COLO829 (cell line): ENCODE results near the gene ADAMTS2.
"Not testable (repeated sequence)": the region's sequence is repeated elsewhere in the genome, so short reads cannot be mapped to it uniquely, and the experiment has no call there.

Experiments used
- DNase-seq: peaks from one replicate; pipeline ENCODE4 v3.0.0; 2012; ENCODE audit warnings: low spot score

ADAMTS2 gene

DNA sequence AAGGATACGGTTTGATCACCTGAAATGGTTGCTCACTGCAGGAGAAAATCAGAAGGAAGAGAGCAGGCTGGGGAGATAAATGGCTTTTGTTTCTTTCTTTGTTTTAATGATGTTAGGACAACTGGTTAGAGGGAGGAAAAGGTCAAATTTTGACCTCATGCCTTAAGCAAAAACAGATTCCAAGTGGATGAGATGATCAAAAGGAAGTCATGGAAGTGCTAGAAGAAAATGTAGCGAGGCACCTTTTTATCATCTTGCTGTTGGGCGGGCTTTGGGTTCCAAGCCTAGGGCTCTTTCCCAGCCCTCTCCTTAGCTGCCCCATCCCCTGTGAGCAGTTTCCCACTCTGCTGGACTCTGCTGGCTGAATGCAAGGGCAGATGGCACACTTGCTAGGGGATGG, 127.9 kb downstream of the ADAMTS2 start:
- no peak for DNase-seq

DNA sequence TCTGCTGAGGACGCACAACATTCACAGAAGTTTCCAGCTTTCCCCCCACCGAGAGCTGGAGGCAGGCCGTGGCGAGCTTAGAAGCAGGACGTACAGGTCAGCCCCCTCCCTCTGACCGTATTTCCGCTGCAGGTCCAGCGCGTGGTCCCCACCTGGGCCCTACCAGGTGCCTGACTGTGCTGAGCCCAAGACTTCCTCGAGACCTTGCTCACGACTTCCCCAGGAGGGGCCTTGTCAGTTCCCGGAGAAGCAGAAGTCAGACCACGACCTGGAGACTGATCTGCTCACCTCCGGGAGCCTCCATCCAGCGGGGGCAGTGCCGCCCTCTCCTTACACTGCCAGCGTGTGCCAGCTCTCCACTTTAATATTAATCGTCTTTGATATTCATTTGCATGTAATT, 128.9 kb downstream of the ADAMTS2 start:
- DNase-seq = not testable (repeated sequence)

GRCh38 chr5:179215576-179215975, 129.7 kb downstream of the ADAMTS2 start:
- DNase-seq = no peak

- no peak for DNase-seq
Measured at GRCh38 chr5:179214678-179215077, 130.6 kb downstream of the ADAMTS2 start.

- DNase-seq = no peak
Measured at GRCh38 chr5:179212870-179213269, 132.4 kb downstream of the ADAMTS2 start.

GRCh38 chr5:179211631-179212030, 133.6 kb downstream of the ADAMTS2 start:
- DNase-seq = no peak

GRCh38 chr5:179211068-179211467, 134.2 kb downstream of the ADAMTS2 start:
- DNase-seq = no peak

- DNase-seq = no peak
Measured at GRCh38 chr5:179210478-179210877, 134.8 kb downstream of the ADAMTS2 start.

- DNase-seq = no peak
Measured at GRCh38 chr5:179209359-179210150, 135.7 kb downstream of the ADAMTS2 start.

DNA sequence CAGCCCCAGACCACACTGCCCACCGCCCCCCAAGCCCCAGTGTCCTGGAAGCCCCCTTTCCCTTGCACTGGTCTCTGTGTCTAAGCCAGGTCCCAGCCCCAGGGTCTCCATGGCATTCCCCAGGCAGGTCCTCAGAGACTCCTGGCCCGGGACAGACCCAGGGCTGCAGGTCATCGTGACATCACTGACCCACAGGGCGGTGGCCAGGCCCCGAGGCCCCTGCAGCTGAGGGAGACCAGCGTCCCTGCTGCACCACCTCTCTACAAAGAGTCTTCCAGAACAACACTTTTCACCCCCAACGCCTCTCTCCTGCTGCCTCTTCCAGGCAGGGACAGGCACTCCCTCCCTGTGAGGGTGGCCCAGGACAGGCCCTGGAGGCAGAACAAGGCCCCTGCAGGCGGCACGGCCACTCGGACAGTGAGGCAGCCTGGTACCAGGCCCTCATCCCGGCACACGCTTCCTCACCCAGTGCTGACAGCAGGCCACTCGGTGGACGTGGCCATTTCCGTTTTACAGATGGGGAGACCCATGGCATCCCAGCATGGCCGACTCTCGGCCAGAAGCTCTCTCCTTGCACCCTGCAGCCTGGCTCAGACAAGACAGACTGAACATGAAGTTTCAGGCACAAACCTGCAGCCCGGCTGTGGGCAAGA, 136.4 kb downstream of the ADAMTS2 start:
- no peak for DNase-seq

GRCh38 chr5:179207920-179208705, 137.1 kb downstream of the ADAMTS2 start:
- no peak for DNase-seq

- no peak for DNase-seq
Measured at GRCh38 chr5:179207470-179207869, 137.8 kb downstream of the ADAMTS2 start.

DNA sequence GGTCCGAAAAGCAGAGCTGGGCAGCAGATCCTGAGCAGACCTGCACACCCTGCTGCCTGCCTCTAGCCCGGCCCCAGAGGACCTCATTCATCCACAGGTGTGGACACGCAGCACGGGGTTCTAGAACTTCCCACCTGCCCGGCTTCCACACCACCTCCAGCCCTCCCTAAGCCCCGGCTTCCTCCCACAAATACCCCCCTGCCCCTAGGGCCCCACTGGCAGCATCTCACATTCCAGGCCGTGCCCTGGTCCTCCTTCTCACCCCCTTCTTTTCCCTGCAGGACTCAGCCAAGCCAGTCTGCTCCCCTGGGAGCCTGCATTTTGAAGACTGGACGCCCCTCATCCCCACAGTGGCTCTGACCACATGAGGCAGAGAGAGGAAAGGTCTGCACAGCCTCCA, 138.9 kb downstream of the ADAMTS2 start:
- DNase-seq = no peak

- DNase-seq = no peak
Measured at GRCh38 chr5:179205277-179205676, 140.0 kb downstream of the ADAMTS2 start.

GRCh38 chr5:179204572-179204971, 140.7 kb downstream of the ADAMTS2 start:
- DNase-seq = no peak

GRCh38 chr5:179203248-179203647, 142.0 kb downstream of the ADAMTS2 start:
- DNase-seq = no peak

GRCh38 chr5:179201986-179202385, 143.3 kb downstream of the ADAMTS2 start:
- no peak for DNase-seq

- DNase-seq = no peak
Measured at GRCh38 chr5:179199246-179199645, 146.0 kb downstream of the ADAMTS2 start.

- no peak for DNase-seq
Measured at GRCh38 chr5:179198825-179199224, 146.4 kb downstream of the ADAMTS2 start.

DNA sequence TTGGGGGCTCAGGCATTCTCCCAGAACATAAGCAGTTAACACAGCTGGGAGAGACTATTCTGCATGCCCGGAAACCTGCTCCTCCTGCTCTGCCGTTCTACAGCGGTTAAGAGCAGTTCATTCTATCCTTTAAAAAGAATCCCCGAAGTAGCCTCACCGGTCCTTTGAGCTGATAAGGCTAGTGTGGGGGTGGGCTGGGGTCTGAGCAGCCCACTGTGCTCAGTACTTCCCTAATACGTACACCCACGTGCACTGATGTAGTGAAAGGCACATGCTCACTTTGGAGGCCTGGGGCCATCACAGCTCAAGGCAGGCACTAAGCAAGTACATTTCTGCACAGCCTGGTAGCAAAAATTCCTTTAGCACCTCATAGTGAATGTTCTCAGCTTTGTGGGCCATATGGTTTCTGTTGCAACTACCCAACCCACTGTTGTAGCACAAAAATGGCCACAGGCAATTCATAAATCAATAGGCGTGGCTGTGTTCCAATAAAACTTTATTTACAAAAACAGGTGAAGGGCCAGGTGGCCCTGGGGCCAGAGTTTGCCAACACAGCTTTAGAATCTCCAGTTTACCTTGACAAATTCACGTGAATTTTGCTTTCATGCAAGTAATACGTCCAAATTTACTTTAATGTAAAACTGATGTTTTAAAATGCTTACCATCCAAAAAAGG, 148.7 kb downstream of the ADAMTS2 start:
- DNase-seq = no peak

DNA sequence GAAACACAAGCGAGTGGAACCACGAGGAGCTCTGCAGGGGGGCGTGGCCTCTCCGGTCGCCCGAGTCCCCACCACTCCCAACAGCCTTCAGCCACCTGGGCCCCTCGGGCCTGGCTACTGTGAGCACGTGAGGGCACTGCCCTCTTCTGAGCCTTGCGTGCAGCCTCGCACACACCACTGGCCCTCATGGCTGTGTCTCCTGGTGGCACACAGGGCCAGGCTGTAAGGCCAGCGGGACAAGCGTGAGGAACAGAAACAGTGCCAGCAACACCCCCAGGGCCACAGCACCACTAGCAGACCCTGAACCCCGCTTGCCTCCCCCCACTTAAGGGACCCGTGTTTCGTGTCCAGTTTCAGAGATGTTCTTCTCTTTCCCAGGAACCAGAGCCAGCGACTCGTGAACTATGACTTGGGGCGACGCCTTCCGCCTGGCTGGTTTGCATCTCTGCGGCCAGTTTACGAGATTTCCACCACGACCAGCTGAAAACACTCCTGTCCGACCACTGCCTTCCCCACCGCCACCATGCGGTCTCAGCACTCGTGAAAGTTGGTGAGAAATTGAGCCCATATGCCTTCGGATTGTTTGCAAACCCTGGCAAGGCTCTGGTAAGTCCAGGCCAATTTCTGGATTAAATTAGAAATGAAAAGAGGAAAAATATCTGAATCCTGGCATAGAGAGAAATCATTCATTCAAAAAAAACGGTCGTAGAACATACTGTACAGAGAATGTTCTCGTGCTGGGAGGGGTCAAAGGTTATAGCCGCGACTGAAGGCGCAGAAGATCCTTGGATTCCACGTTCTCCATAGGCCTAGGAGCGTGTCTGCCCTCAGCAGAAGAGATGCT, 149.5 kb downstream of the ADAMTS2 start:
- DNase-seq = no peak
